ENCODE measurements around the gene ERCC3. TPM values are rescaled to one million over a fixed set of nuclear protein-coding genes. Genes with fewer than 3 reads are reported as not detected.

ERCC3 gene
- polyA plus RNA-seq, 2 of the 4 experiments (the other 2 are of a cell fraction) = 57.9 to 68.3 TPM

DNA sequence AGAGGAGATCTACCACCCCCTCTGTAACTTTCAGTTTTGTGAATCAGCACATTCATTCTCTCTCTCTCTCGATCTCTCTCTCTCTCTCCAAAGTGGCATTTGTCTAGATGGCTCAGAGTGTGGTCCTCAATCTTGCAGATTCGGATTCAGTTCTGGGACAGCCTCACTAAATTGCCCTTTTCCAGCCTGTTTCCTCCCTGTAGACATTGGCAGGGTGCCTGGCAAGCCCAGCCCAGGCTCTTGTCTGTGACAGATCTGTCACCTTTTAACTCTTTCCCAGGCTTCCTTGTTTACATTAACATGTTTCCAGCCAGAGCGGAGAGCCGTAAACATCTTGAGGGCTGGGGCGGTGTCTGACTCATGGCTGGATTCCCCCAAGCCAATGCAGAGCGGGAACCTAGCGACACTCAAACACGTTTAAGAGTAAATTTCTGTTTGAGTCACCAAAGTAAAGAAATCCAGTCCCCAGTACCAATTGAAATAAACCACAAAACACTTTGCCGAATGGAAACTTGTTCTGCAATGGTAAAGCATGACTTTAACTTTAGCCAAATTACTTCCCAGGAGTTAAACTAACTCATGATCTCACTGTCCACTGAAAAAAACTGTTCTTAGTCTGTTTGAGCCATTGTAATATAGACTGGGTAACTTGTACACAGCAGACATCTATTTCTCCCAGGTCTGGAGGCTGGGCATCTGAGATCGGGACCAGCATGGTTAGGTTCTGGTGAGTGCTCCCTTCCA, 67.3 kb downstream of the ERCC3 start (continued):
- no peak for TF ChIP-seq EHF (CRISPR knock-in tag; IDR thresholded peaks at IDR 0.05)
- peak; percentile 86 for TF ChIP-seq JUNB (IDR thresholded peaks at IDR 0.05)
- TF ChIP-seq CBX8 (IDR thresholded peaks at IDR 0.05) = no peak
- TF ChIP-seq RCOR1 (IDR thresholded peaks at IDR 0.05; ENCODE audit: low read depth, low read length) = no peak
- TF ChIP-seq FOSB (CRISPR knock-in tag; IDR thresholded peaks at IDR 0.05) = no peak
- TF ChIP-seq, protein P1, sequence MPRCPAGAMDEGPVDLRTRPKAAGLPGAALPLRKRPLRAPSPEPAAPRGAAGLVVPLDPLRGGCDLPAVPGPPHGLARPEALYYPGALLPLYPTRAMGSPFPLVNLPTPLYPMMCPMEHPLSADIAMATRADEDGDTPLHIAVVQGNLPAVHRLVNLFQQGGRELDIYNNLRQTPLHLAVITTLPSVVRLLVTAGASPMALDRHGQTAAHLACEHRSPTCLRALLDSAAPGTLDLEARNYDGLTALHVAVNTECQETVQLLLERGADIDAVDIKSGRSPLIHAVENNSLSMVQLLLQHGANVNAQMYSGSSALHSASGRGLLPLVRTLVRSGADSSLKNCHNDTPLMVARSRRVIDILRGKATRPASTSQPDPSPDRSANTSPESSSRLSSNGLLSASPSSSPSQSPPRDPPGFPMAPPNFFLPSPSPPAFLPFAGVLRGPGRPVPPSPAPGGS (IDR thresholded peaks at IDR 0.05) = no peak
- no peak for TF ChIP-seq TP53 (CRISPR knock-in tag; IDR thresholded peaks at IDR 0.05)
- TF ChIP-seq HOXB13 (CRISPR knock-in tag; IDR thresholded peaks at IDR 0.05; ENCODE audit: low read depth) = no peak
- TF ChIP-seq, protein P2, sequence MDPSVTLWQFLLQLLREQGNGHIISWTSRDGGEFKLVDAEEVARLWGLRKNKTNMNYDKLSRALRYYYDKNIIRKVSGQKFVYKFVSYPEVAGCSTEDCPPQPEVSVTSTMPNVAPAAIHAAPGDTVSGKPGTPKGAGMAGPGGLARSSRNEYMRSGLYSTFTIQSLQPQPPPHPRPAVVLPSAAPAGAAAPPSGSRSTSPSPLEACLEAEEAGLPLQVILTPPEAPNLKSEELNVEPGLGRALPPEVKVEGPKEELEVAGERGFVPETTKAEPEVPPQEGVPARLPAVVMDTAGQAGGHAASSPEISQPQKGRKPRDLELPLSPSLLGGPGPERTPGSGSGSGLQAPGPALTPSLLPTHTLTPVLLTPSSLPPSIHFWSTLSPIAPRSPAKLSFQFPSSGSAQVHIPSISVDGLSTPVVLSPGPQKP (IDR thresholded peaks at IDR 0.05; ENCODE audit: low read depth, low read length) = no peak
- TF ChIP-seq EHMT2 (IDR thresholded peaks at IDR 0.05; ENCODE audit: low read depth) = no peak
- TF ChIP-seq NFE2L2 (conservative IDR thresholded peaks at IDR 0.05; ENCODE audit: low read length) = 0 out of 2 replicates have a peak, but pooled peaks have one; percentile 1
- no peak for TF ChIP-seq MAZ (IDR thresholded peaks at IDR 0.05; ENCODE audit: borderline replicate concordance, low read depth, low read length)
- no peak for TF ChIP-seq RARB (CRISPR knock-in tag; IDR thresholded peaks at IDR 0.05)
- no peak for TF ChIP-seq CBX2 (IDR thresholded peaks at IDR 0.05; ENCODE audit: borderline replicate concordance, low read depth)
- TF ChIP-seq EP300 (IDR thresholded peaks at IDR 0.05) = peak; percentile 43 to 52; a peak in 2 of 5 replicates
- TF ChIP-seq PHF8 (IDR thresholded peaks at IDR 0.05; ENCODE audit: borderline replicate concordance, low read depth) = no peak
- TF ChIP-seq HEYL (CRISPR knock-in tag; IDR thresholded peaks at IDR 0.05) = no peak
- TF ChIP-seq, protein P3, sequence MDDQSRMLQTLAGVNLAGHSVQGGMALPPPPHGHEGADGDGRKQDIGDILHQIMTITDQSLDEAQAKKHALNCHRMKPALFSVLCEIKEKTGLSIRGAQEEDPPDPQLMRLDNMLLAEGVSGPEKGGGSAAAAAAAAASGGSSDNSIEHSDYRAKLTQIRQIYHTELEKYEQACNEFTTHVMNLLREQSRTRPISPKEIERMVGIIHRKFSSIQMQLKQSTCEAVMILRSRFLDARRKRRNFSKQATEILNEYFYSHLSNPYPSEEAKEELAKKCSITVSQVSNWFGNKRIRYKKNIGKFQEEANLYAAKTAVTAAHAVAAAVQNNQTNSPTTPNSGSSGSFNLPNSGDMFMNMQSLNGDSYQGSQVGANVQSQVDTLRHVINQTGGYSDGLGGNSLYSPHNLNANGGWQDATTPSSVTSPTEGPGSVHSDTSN (IDR thresholded peaks at IDR 0.05) = no peak
- TF ChIP-seq NPAS2 (CRISPR knock-in tag; IDR thresholded peaks at IDR 0.05; ENCODE audit: borderline replicate concordance) = no peak
- TF ChIP-seq MYC (IDR thresholded peaks at IDR 0.05; ENCODE audit: borderline replicate concordance, low read length) = no peak; the same call in 1 of the 2 replicates
- no peak for TF ChIP-seq ZNF302 (CRISPR knock-in tag; IDR thresholded peaks at IDR 0.05)
- TF ChIP-seq, protein P4, sequence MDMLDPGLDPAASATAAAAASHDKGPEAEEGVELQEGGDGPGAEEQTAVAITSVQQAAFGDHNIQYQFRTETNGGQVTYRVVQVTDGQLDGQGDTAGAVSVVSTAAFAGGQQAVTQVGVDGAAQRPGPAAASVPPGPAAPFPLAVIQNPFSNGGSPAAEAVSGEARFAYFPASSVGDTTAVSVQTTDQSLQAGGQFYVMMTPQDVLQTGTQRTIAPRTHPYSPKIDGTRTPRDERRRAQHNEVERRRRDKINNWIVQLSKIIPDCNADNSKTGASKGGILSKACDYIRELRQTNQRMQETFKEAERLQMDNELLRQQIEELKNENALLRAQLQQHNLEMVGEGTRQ (IDR thresholded peaks at IDR 0.05) = no peak
- TF ChIP-seq, protein P5, sequence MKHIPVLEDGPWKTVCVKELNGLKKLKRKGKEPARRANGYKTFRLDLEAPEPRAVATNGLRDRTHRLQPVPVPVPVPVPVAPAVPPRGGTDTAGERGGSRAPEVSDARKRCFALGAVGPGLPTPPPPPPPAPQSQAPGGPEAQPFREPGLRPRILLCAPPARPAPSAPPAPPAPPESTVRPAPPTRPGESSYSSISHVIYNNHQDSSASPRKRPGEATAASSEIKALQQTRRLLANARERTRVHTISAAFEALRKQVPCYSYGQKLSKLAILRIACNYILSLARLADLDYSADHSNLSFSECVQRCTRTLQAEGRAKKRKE (CRISPR knock-in tag; IDR thresholded peaks at IDR 0.05; ENCODE audit: low read depth) = no peak

DNA sequence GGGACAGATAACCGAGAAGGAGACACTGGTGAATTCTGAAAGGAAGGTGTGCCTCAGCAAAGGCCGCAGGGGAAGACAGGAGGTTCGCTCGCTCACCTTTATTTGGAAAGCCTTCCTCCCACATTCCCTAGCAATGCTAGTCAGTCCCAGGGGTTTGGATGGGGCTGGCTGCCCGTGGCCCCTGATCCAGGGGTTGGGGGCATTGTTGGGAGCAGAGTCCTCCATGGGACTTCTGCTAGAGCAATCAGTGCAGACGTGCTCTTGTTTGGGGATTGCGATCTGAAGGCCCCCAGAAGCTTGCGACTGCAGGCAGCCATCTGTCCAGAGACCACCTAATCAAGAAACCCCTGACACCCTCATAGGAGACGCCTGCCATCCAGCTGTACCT, 67.8 kb downstream of the ERCC3 start:
- Histone ChIP-seq H3K4me3 (peak overlapping the region; percentile 24; the same call in 2 of the 3 replicates), H3K4me1 (peaks cover 42% of the 10 kb centered on the region), H3K9me3 (0 out of 3 replicates have a peak, but pooled peaks cover 3% of the 10 kb centered on the region), H3K27ac (peak overlapping the region; percentile 66 to 75), H3K4me2 (peak overlapping the region; percentile 84)
- FAIRE-seq (no peak), ATAC-seq (peak; percentile 16 to 32; a peak in 3 of 6 replicates), DNase-seq (ENCODE audit: low read depth in 1 of 2, low spot score in 1 of 2) (no peak)
- TF ChIP-seq CHD4 (IDR thresholded peaks at IDR 0.05; ENCODE audit: borderline replicate concordance) (no peak), RNF2 (IDR thresholded peaks at IDR 0.05; ENCODE audit: borderline replicate concordance, low read depth) (no peak), GATA3 (IDR thresholded peaks at IDR 0.05; ENCODE audit: borderline replicate concordance) (no peak), ZC3H11A (IDR thresholded peaks at IDR 0.05) (no peak), JUN (IDR thresholded peaks at IDR 0.05) (no peak), ESRRA (IDR thresholded peaks at IDR 0.05; ENCODE audit: borderline replicate concordance, low read length) (no peak), FOXS1 (CRISPR knock-in tag; IDR thresholded peaks at IDR 0.05) (no peak), ZSCAN20 (CRISPR knock-in tag; IDR thresholded peaks at IDR 0.05) (no peak), HOXB13 (CRISPR knock-in tag; IDR thresholded peaks at IDR 0.05; ENCODE audit: low read depth) (no peak), MAZ (IDR thresholded peaks at IDR 0.05; ENCODE audit: borderline replicate concordance, low read depth, low read length) (no peak), SMC3 (IDR thresholded peaks at IDR 0.05) (no peak), NFE2L2 (conservative IDR thresholded peaks at IDR 0.05; ENCODE audit: low read length) (no peak), KDM1A (IDR thresholded peaks at IDR 0.05; ENCODE audit: low read depth) (no peak), MAFK (IDR thresholded peaks at IDR 0.05; ENCODE audit: partially characterized antibody) (no peak)
- TF ChIP-seq, protein P6, sequence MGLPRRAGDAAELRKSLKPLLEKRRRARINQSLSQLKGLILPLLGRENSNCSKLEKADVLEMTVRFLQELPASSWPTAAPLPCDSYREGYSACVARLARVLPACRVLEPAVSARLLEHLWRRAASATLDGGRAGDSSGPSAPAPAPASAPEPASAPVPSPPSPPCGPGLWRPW (IDR thresholded peaks at IDR 0.05) = no peak
- ChIA-PET POLR2A (no interaction called here), CTCF (no interaction called here)
- WGBS (ENCODE audit: missing lambda C conversion rate) = 29% methylated on average over 9 of the region's 9 CpGs

Measured in A549 (cell line).